Panc1 (cell line): ENCODE data around the gene GRM6. TPM values are rescaled to one million over a fixed set of nuclear protein-coding genes. Genes with fewer than 3 reads are reported as not detected.

ENCODE experiments used
- ATAC-seq: fragments of 200-7000 bp; cut with Tn5 transposase; 2 replicates; pipeline ENCODE4 v1.9.1; 2020; ENCODE audit warnings: mild to moderate bottlenecking, moderate library complexity
- BruUV-seq: library from RNA; stranded (reverse); fragments of 400-500 nt; replicated peaks from 2 replicates; lab custom pipeline; 2021; lab: Mats Ljungman, UMichigan
- CTCF ChIA-PET: fragments of 300-600 bp; sonication (Branson Sonifier 250); formaldehyde crosslinking; loops from one replicate; lab custom pipeline; 2022; ENCODE audit warnings: antibody characterized with exemption; lab: Charles Lee
- POLR2A ChIA-PET: fragments of 300-600 bp; sonication (Branson Sonifier 250); formaldehyde crosslinking; loops from one replicate; lab custom pipeline; 2022; ENCODE audit warnings: antibody characterized with exemption; lab: Charles Lee
- DNase-seq: peaks from one replicate; pipeline ENCODE4 v3.0.0-alpha.2; 2010; ENCODE audit warnings: low read depth, low spot score
- H3K27ac ChIP-seq: 2 replicates; pipeline ENCODE4 v1.5.1; 2011; ENCODE audit warnings: mild to moderate bottlenecking, low read length, inconsistent platforms
- H3K27me3 ChIP-seq: fragments of 200-500 bp; sonication (Bioruptor generic); 2 replicates; pipeline ENCODE4 v1.6.0; 2014; ENCODE audit warnings: low read length, inconsistent platforms; ENCODE audit not compliant: control insufficient read depth, insufficient read depth
- H3K36me3 ChIP-seq: fragments of 200-500 bp; sonication (Bioruptor generic); 2 replicates; pipeline ENCODE4 v1.5.1; 2014; ENCODE audit warnings: inconsistent platforms, mild to moderate bottlenecking, low read length, moderate library complexity; ENCODE audit not compliant: control insufficient read depth, insufficient read depth
- H3K4me1 ChIP-seq: 2 replicates; pipeline ENCODE4 v1.5.1; 2011; ENCODE audit warnings: inconsistent platforms, mild to moderate bottlenecking, low read length, moderate library complexity; ENCODE audit not compliant: control insufficient read depth, insufficient read depth
- H3K4me3 ChIP-seq, 2 experiments: 2 replicates each; pipeline ENCODE4 v1.5.1; 2011 to 2012; ENCODE audit warnings: low read depth in 2 of 2, low read length in 2 of 2, mild to moderate bottlenecking in 2 of 2, inconsistent platforms in 1 of 2, moderate library complexity in 1 of 2
- H3K9me3 ChIP-seq: fragments of 200-500 bp; sonication (Bioruptor generic); 2 replicates; pipeline ENCODE4 v1.5.1; 2014; ENCODE audit warnings: low read depth, mild to moderate bottlenecking, inconsistent platforms, low read length, moderate library complexity; ENCODE audit not compliant: control insufficient read depth, insufficient read depth
- POLR2AphosphoS5 ChIP-seq: IDR thresholded peaks from 2 replicates; pipeline ENCODE4 v1.6.1; 2012; ENCODE audit warnings: mild to moderate bottlenecking, low read depth, low read length, moderate library complexity
- REST ChIP-seq, 2 experiments: IDR thresholded peaks; 2 replicates each; pipeline ENCODE4 v1.6.1; 2011 to 2012; ENCODE audit warnings: low read depth in 2 of 2, control low read depth in 1 of 2, low read length in 1 of 2, mild to moderate bottlenecking in 1 of 2, moderate library complexity in 1 of 2; ENCODE audit not compliant: insufficient read depth in 1 of 2
- SIN3A ChIP-seq: IDR thresholded peaks from 2 replicates; pipeline ENCODE4 v1.6.1; 2012; ENCODE audit warnings: low read depth, mild to moderate bottlenecking, low read length, moderate library complexity, borderline replicate concordance; ENCODE audit not compliant: insufficient read depth
- TCF7L2 ChIP-seq: IDR thresholded peaks from 2 replicates; pipeline ENCODE4 v1.6.1; 2011; ENCODE audit warnings: mild to moderate bottlenecking, low read depth, low read length, inconsistent platforms
- in situ Hi-C: cut with HindIII; loops from 2 replicates; pipeline ENCODE4 v1.10.0; 2016; ENCODE audit warnings: low sequenced_read_pairs, low pct_unique_long_range_greater_than_20kb
- intact Hi-C: fragments of 100-400 bp; cut with micrococcal nuclease; formaldehyde crosslinking; loops from one replicate; pipeline ENCODE4 v1.10.0; 2022; ENCODE audit not compliant: unreplicated experiment
- total RNA-seq: library from RNA; stranded (reverse); gene quantifications from one replicate; pipeline ENCODE4 v1.2.1, GENCODE V29; 2021; ENCODE audit not compliant: unreplicated experiment
- TF ChIP-seq, protein P1 (sequence below): fragments of 450-650 bp; IDR thresholded peaks from 2 replicates; pipeline ENCODE4 v1.5.1; 2017; ENCODE audit warnings: mild to moderate bottlenecking

Gene GRM6
- total RNA-seq, 1 experiment from 2014 or later, result not detected

DNA sequence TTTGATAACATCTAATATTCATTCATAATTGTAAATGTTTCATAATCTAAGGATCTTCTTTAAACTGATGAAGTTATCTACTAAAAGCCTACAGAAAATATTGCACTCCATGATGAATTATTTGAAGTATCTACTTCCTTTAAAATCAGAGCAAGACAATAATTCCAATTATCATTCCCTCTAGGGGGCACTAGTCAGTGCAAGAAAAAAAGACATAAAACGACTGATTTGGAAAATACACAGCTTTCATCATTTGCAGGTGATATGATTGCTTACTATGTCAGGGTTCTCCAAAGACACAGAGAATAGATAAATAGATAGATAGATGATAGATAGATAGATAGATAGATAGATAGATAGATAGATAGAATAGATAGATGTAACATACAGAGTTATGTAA lies 13.5 kb upstream of the GRM6 start:
- TF ChIP-seq, protein P1, sequence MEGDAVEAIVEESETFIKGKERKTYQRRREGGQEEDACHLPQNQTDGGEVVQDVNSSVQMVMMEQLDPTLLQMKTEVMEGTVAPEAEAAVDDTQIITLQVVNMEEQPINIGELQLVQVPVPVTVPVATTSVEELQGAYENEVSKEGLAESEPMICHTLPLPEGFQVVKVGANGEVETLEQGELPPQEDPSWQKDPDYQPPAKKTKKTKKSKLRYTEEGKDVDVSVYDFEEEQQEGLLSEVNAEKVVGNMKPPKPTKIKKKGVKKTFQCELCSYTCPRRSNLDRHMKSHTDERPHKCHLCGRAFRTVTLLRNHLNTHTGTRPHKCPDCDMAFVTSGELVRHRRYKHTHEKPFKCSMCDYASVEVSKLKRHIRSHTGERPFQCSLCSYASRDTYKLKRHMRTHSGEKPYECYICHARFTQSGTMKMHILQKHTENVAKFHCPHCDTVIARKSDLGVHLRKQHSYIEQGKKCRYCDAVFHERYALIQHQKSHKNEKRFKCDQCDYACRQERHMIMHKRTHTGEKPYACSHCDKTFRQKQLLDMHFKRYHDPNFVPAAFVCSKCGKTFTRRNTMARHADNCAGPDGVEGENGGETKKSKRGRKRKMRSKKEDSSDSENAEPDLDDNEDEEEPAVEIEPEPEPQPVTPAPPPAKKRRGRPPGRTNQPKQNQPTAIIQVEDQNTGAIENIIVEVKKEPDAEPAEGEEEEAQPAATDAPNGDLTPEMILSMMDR, result no peak; the same call in 1 of the 2 replicates
- TF ChIP-seq REST (IDR thresholded peaks at IDR 0.05; ENCODE audit: insufficient read depth in 1 of 2, low read depth in 2 of 2, low read length in 1 of 2) (no peak), SIN3A (no peak), POLR2AphosphoS5 (no peak), TCF7L2 (no peak)
- in situ Hi-C loops (no loop called here), intact Hi-C loops (no loop called here)
- H3K27ac ChIP-seq, result no peak overlapping the region
- BruUV-seq, result no TSS peak
- ChIA-PET POLR2A (no interaction called here), CTCF (no interaction called here)
- H3K36me3 ChIP-seq, result no peaks in the 10 kb centered on the region
- H3K9me3 ChIP-seq, result peaks cover 35% of the 10 kb centered on the region
- no peaks in the 10 kb centered on the region for H3K4me1 ChIP-seq
- ATAC-seq (no peak), DNase-seq (no peak)
- no peaks in the 10 kb centered on the region for H3K27me3 ChIP-seq
- H3K4me3 ChIP-seq, result no peak overlapping the region

DNA sequence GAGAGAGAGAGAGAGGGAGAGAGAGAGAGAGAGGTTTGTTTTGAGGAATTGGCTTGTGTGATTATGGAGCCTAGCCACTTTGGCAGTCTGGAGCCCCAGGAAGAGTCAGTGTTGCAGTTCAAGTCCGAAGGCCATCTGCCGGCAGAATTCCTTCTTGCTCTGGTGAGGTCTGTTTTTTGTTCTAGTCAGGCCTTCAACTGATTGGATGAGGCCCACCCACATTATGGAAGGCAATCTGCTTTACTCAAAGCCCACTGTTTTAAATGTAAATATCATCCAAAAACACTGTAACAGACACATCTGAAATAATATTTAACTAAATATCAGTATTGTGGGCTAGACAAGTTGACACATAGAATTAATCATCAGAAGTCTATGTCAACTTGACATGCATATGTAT lies 11.4 kb upstream of the GRM6 start:
- intact Hi-C loops, result no loop called here
- CTCF ChIA-PET, result no interaction called here

More for the DNA sequence above, 11.4 kb upstream of the GRM6 start:
- Histone ChIP-seq H3K4me1 (no peaks in the 10 kb centered on the region), H3K36me3 (no peaks in the 10 kb centered on the region), H3K9me3 (peaks cover 25% of the 10 kb centered on the region; the same call in 1 of the 2 replicates), H3K27me3 (no peaks in the 10 kb centered on the region), H3K27ac (no peak overlapping the region), H3K4me3 (no peak overlapping the region)
- no TSS peak for BruUV-seq
- TF ChIP-seq REST (IDR thresholded peaks at IDR 0.05; ENCODE audit: insufficient read depth in 1 of 2, low read depth in 2 of 2, low read length in 1 of 2), result no peak
- TF ChIP-seq TCF7L2, result no peak
- TF ChIP-seq SIN3A, result no peak
- no peak for TF ChIP-seq POLR2AphosphoS5
- TF ChIP-seq, protein P1, result no peak
- in situ Hi-C loops, result no loop called here
- POLR2A ChIA-PET, result no interaction called here
- ATAC-seq (no peak), DNase-seq (no peak)
